RWPE1 (cell line): ENCODE measurements around the gene FSTL4.

Source experiments
- CTCF ChIA-PET: fragments of 350-600 bp; sonication (Branson Sonifier 250); formaldehyde crosslinking; extraction: SDS; loops from one replicate; lab custom pipeline; 2021; lab: Yijun Ruan, JAX
- POLR2A ChIA-PET: fragments of 400-600 bp; formaldehyde crosslinking; extraction: SDS; loops from one replicate; lab custom pipeline; 2020; ENCODE audit warnings: antibody characterized with exemption; ENCODE audit not compliant: low non-redundant PET; lab: Yijun Ruan, JAX
- DNase-seq: peaks from one replicate; pipeline ENCODE4 v3.0.0; 2012; ENCODE audit warnings: low spot score
- H3K27ac ChIP-seq: fragments of 450-650 bp; 2 replicates; pipeline ENCODE4 v1.5.1; 2017
- TF ChIP-seq, protein P1 (sequence below): fragments of 450-650 bp; conservative IDR thresholded peaks from 2 replicates; pipeline ENCODE4 v1.5.1; 2017; ENCODE audit warnings: low read depth, mild to moderate bottlenecking

Gene FSTL4

DNA sequence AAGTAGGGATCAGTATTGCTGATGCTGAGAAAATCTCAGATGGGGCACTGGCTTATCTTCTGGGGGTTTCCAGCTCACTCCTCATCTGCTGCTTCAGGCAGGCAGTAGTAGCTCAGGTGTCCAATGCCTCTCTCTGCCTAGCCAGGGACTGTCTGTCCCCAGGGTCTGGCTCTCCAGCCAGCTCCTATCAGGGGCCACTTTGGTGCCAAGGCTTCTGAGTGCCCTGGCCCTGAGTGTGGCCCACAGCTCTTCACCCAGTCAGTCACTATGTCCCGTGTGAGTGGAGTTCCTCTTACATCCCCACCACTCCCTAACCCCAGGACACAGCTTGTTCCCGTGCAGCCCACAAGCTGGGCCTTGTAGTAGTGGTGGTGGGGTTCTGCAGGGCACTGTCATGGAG is 309.0 kb downstream of the FSTL4 start:
- no peak for DNase-seq
- H3K27ac ChIP-seq = no peak overlapping the region
- ChIA-PET POLR2A (no interaction called here), CTCF (no interaction called here)
- TF ChIP-seq, protein P1, sequence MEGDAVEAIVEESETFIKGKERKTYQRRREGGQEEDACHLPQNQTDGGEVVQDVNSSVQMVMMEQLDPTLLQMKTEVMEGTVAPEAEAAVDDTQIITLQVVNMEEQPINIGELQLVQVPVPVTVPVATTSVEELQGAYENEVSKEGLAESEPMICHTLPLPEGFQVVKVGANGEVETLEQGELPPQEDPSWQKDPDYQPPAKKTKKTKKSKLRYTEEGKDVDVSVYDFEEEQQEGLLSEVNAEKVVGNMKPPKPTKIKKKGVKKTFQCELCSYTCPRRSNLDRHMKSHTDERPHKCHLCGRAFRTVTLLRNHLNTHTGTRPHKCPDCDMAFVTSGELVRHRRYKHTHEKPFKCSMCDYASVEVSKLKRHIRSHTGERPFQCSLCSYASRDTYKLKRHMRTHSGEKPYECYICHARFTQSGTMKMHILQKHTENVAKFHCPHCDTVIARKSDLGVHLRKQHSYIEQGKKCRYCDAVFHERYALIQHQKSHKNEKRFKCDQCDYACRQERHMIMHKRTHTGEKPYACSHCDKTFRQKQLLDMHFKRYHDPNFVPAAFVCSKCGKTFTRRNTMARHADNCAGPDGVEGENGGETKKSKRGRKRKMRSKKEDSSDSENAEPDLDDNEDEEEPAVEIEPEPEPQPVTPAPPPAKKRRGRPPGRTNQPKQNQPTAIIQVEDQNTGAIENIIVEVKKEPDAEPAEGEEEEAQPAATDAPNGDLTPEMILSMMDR = no peak

DNA sequence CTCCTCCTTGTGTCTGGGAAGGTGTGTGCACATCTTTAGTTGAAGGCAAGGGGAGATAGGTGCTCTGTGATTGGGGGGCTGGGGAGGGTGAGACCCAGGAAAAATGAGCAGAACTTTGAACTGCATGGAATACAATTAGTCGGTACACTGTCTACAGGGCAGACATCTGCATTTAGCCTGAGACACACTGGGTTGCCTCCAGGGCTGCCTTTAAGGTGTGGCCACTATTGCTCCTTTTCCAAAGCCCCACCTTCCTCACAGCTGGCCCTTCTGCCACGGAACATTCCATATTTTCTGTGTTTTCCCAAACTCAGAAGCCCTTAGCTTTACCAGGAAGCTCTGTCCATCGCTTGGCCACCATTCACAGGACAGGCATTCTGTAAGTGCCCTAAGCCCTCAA is 312.6 kb downstream of the FSTL4 start:
- TF ChIP-seq, protein P1 = no peak
- no peak overlapping the region for H3K27ac ChIP-seq
- DNase-seq = no peak
- POLR2A ChIA-PET = no interaction called here
- CTCF ChIA-PET = interaction anchor here (0.6 to 1.7 kb wide), 3 partner anchors 22 to 309 kb away, joined by 3 to 4 read pairs (median 3); no protein-coding TSS in a partner anchor

DNA sequence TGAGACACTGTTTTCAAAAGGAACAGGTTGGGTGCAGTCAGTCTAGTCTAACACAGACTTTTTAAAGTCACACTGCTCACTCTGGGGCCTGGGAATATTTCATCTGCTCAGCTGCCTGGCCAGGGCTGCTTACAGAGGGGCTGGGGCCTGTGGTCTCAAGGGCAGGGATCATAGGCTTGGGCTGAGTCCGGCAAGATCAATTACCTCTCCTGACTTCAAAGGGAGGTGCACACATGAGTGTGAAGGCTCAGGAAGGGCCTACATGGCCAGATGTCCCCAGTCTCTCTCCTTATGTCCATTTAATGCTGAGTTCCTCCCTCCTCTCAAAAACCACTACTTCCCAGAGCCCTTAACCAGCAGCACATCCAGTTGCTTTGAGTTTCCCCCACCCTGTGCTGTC is 313.3 kb downstream of the FSTL4 start:
- ChIA-PET CTCF (interaction anchor here (0.6 to 1.7 kb wide), 3 partner anchors 11 to 188 kb away, joined by 3 to 4 read pairs (median 4); no protein-coding TSS in a partner anchor), POLR2A (no interaction called here)
- H3K27ac ChIP-seq = no peak overlapping the region
- TF ChIP-seq, protein P1 = no peak
- no peak for DNase-seq

DNA sequence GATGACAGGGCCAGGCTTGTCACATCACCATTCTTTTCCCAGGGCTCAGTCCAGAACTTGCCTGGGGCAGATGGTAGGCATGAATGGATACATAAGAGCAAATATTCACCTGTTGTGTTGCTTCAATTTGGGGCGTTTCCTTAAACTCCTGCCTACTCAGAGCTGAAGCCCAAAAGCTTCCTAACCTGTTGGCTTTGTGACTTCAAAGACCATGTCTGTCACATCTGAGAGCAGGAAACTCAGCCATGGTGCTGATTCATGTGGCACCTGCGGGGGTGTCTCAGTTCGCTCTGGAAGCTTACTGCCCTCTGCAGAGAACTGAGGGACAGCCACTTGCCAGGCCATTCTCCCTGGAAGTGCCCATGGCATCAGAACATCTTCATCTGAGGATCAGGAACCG is 313.9 kb downstream of the FSTL4 start:
- ChIA-PET POLR2A (no interaction called here), CTCF (interaction anchor here (0.6 to 1.7 kb wide), 4 partner anchors 12 to 188 kb away, joined by 3 to 4 read pairs (median 4); no protein-coding TSS in a partner anchor)
- no peak overlapping the region for H3K27ac ChIP-seq
- DNase-seq = no peak
- TF ChIP-seq, protein P1 = no peak

DNA sequence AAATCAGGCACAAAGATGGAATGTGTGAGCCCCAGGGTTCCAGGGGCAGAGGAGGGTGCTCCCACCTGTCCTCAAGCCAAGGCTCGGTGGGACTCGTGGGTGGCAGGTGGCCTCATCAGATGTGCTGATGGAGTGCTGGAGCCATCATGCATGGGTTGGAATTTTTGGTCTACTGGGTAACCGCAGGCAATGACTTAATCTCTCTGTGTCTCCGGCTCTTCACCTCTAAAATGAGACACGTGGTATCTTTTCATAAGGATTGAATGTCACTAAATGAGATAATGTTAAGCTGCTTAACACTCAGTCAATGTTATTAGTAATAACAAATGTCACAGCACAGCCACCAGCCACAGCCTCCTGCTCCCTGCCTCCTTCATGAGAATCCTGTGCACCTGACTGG is 315.0 kb downstream of the FSTL4 start:
- TF ChIP-seq, protein P1 = no peak
- H3K27ac ChIP-seq = no peak overlapping the region
- ChIA-PET CTCF (no interaction called here), POLR2A (no interaction called here)
- DNase-seq = no peak

DNA sequence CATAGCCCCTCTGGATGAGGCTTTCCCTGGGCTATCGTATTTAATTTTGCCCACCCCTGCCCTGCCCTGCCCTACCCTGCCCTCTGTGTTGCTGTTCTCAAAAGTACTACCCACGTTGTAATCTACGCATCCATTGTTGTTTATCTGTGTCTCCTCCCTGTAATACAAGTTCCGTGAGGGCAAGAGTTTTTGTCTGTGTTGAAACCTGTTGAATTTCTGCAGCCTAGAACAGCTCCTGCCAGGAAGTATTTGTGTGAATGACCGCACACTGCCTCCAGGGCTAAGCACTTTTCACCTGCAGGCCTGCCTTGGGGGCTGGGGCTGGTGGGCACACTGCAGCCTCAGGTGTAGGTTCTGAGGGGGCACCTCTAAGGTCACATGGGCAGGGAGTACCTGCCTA is 315.7 kb downstream of the FSTL4 start:
- DNase-seq = no peak
- TF ChIP-seq, protein P1 = no peak
- CTCF ChIA-PET = no interaction called here
- POLR2A ChIA-PET = no interaction called here
- no peak overlapping the region for H3K27ac ChIP-seq
